HepG2 (cell line): Measurements from ENCODE around the gene SHISA6. TPM values are rescaled to one million over a fixed set of nuclear protein-coding genes. Genes with fewer than 3 reads are reported as not detected.

Experiments
- ATAC-seq: fragments of 200-7000 bp; cut with Tn5 transposase; 3 replicates; pipeline ENCODE4 v1.9.1; 2020; ENCODE audit warnings: mild to moderate bottlenecking, moderate library complexity
- BruUV-seq: library from RNA; stranded (reverse); fragments of 400-500 nt; replicated peaks from 2 replicates; lab custom pipeline; 2021; lab: Mats Ljungman, UMichigan
- CTCF ChIA-PET: fragments of 300-600 bp; formaldehyde crosslinking; extraction: SDS; loops from one replicate; lab custom pipeline; 2021; ENCODE audit warnings: low total read pairs, inconsistent platforms, low intra/inter-chr PET ratio; lab: Yijun Ruan, JAX
- POLR2A ChIA-PET: fragments of 350-600 bp; sonication (Branson Sonifier 250); formaldehyde crosslinking; loops from one replicate; lab custom pipeline; 2020; ENCODE audit warnings: antibody characterized with exemption, inconsistent platforms; lab: Yijun Ruan, JAX
- DNase-seq: peaks from one replicate; pipeline ENCODE4 v3.0.0-alpha.2; 2015; ENCODE audit warnings: low spot score
- FAIRE-seq: peaks from 3 replicates; lab custom pipeline; 2011; peaks lifted over from hg19 to GRCh38; lab: Jason Lieb, UNC
- H2AFZ ChIP-seq: one replicate; pipeline ENCODE4 v1.6.1; 2011; ENCODE audit warnings: low read length, inconsistent platforms
- H3K27ac ChIP-seq: fragments of 300-600 bp; 3 replicates; pipeline ENCODE4 v1.8.0; 2011; ENCODE audit warnings: mixed run types, mild to moderate bottlenecking, mixed read lengths, low read length, inconsistent platforms; ENCODE audit not compliant: insufficient read depth; ENCODE audit errors: extremely low read length
- H3K27me3 ChIP-seq, 2 experiments: fragments of 200-600 bp in 1 of 2; 2 replicates in 1 of 2; 3 replicates in 1 of 2; pipeline versions ENCODE4 v1.6.0 to v1.8.0; 2011; ENCODE audit warnings: low read length in 2 of 2, mild to moderate bottlenecking in 2 of 2, moderate library complexity in 2 of 2, inconsistent platforms in 1 of 2; ENCODE audit not compliant: insufficient read depth in 2 of 2, control insufficient read depth in 1 of 2
- H3K36me3 ChIP-seq, 2 experiments: fragments of 200-600 bp in 1 of 2; replicated peaks in 1 of 2; 2 replicates in 1 of 2; 3 replicates in 1 of 2; pipeline versions ENCODE4 v1.5.1 to v1.8.0; 2011; ENCODE audit warnings: low read length in 2 of 2, inconsistent platforms in 1 of 2; ENCODE audit not compliant: insufficient read depth in 2 of 2, control insufficient read depth in 1 of 2
- H3K4me1 ChIP-seq: 2 replicates; pipeline ENCODE4 v1.5.1; 2012; ENCODE audit warnings: low read length, inconsistent platforms; ENCODE audit not compliant: insufficient read depth
- H3K4me2 ChIP-seq: 2 replicates; pipeline ENCODE4 v1.6.0; 2011; ENCODE audit warnings: low read depth, low read length, inconsistent platforms
- H3K4me3 ChIP-seq, 3 experiments: fragments of 200-600 bp in 1 of 3; sonication (generic), shearing (Covaris generic) in 1 of 3; replicated peaks in 1 of 3; 2 replicates each; pipeline ENCODE4 v1.5.1; 2011 to 2016; ENCODE audit warnings: low read length in 3 of 3, inconsistent platforms in 2 of 3, low read depth in 2 of 3, mild to moderate bottlenecking in 2 of 3, control low read depth in 1 of 3, mixed read lengths in 1 of 3; ENCODE audit not compliant: insufficient read depth in 1 of 3
- H3K79me2 ChIP-seq: one replicate; pipeline ENCODE4 v1.6.1; 2011; ENCODE audit warnings: low read length, inconsistent platforms; ENCODE audit not compliant: insufficient read depth
- H3K9ac ChIP-seq: 2 replicates; pipeline ENCODE4 v1.6.0; 2011; ENCODE audit warnings: mild to moderate bottlenecking, low read depth, low read length, inconsistent platforms; ENCODE audit not compliant: insufficient read depth
- H3K9me3 ChIP-seq: 2 replicates; pipeline ENCODE4 v1.5.1; 2012; ENCODE audit warnings: mild to moderate bottlenecking, low read length
- H4K20me1 ChIP-seq: 2 replicates; pipeline ENCODE4 v1.6.0; 2011; ENCODE audit warnings: inconsistent platforms, mild to moderate bottlenecking, low read length, moderate library complexity; ENCODE audit not compliant: insufficient read depth
- ARNTL ChIP-seq: sonication (generic); formaldehyde crosslinking; IDR thresholded peaks from 2 replicates; pipeline ENCODE4 v1.4.0; 2020; ENCODE audit warnings: mild to moderate bottlenecking, missing genetic modification reagents
- TAF1 ChIP-seq: sonication (generic); formaldehyde crosslinking; IDR thresholded peaks from 2 replicates; pipeline ENCODE4 v1.4.0; 2020; ENCODE audit warnings: missing genetic modification reagents
- ZNF556 ChIP-seq: sonication (generic); formaldehyde crosslinking; IDR thresholded peaks from 2 replicates; pipeline ENCODE4 v1.4.0; 2020; ENCODE audit warnings: mild to moderate bottlenecking, missing genetic modification reagents, borderline replicate concordance
- ZNF768 ChIP-seq: sonication (generic); formaldehyde crosslinking; IDR thresholded peaks from 2 replicates; pipeline ENCODE4 v1.4.0; 2020; ENCODE audit warnings: missing genetic modification reagents
- ZNF816 ChIP-seq: sonication (generic); formaldehyde crosslinking; IDR thresholded peaks from 2 replicates; pipeline ENCODE4 v1.8.0; 2022; ENCODE audit warnings: missing genetic modification reagents, mild to moderate bottlenecking, borderline replicate concordance
- ZNF883 ChIP-seq: sonication (generic); formaldehyde crosslinking; IDR thresholded peaks from 2 replicates; pipeline ENCODE4 v1.5.1; 2020; ENCODE audit warnings: mild to moderate bottlenecking, missing genetic modification reagents; ENCODE audit errors: not compliant biosample characterization
- WGBS: methylation state at CpG from one replicate; pipeline ENCODE4 v1.1.6; 2017; ENCODE audit warnings: low lambda C conversion rate; 5-methylcytosine and 5-hydroxymethylcytosine counted together
- in situ Hi-C: cut with HindIII; loops from 2 replicates; pipeline ENCODE4 v1.10.0; 2017; ENCODE audit warnings: low pct_unique_long_range_greater_than_20kb; ENCODE audit not compliant: extremely low pct_ligation_motif_present
- intact Hi-C: fragments of 100-400 bp; cut with micrococcal nuclease; formaldehyde crosslinking; loops from one replicate; pipeline ENCODE4 v1.10.0; 2022; ENCODE audit not compliant: unreplicated experiment
- polyA plus RNA-seq, 8 experiments: library from polyadenylated mRNA; depleted of rRNA in 3 of 8; stranded (reverse) in 7 of 8; unstranded in 1 of 8; fragments of >200 nt; fragmentation: Illumina TruSeq in 4 of 8; extraction: Trizol in 4 of 8; gene quantifications; 2 replicates each; pipeline versions ENCODE4 v1.2.1 to v1.2.3, GENCODE V29; 2011 to 2016; ENCODE audit warnings: low read depth in 4 of 8, missing spikeins in 1 of 8, mixed read lengths in 1 of 8; ENCODE audit not compliant: insufficient read depth in 1 of 8
- total RNA-seq, 5 experiments: library from RNA; depleted of rRNA; stranded (reverse); fragments of >200 nt; fragmentation: Illumina TruSeq; extraction: Trizol; gene quantifications; 2 replicates each; pipeline ENCODE4 v1.2.3, GENCODE V29; 2016; ENCODE audit warnings: low read depth in 1 of 5

Gene SHISA6
- total and polyA plus RNA-seq, 2 of the 13 experiments (the other 11 are each of a cell fraction or from before 2014, with no cell fraction given) = not detected

DNA sequence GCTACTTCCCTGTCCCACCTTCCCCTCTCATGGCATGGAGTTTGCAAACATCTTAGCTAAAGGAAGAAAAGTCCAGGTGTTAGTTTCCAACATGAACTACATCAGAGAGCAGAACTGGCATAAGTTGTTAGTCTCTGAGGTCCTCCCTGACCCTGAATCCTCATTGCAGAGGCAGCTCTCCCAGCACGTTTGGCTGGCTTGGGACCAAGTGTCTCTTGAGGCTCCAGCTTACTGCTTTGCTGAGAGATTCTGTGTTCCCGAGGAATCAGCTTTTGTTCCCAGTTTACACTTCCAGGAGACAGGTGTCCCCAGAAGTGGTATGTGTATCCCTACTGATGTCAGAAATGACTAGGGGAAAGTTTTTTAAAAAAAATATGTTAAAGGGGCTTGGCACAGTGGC lies 371.9 kb downstream of the SHISA6 start:
- CTCF ChIA-PET = no interaction called here
- H3K27ac ChIP-seq = no peak overlapping the region
- intact Hi-C loops = no loop called here
- peaks cover 14% of the 10 kb centered on the region for H3K4me1 ChIP-seq
- DNase-seq = no peak
- WGBS = 0% methylated on average over 2 of the region's 2 CpGs
- H3K4me2 ChIP-seq = no peak overlapping the region
- H3K9ac ChIP-seq = no peak overlapping the region
- peaks cover 0 to 23% of the 10 kb centered on the region in 2 experiments; a peak in 2 of 5 replicates for H3K27me3 ChIP-seq
- H3K4me3 ChIP-seq = no peak overlapping the region
- no peak for ATAC-seq
- no peak overlapping the region for H2AFZ ChIP-seq
- no TSS peak for BruUV-seq
- no peaks in the 10 kb centered on the region for H3K36me3 ChIP-seq
- POLR2A ChIA-PET = no interaction called here
- no peaks in the 10 kb centered on the region; the same call in 1 of the 2 replicates for H4K20me1 ChIP-seq
- FAIRE-seq = no peak
- TF ChIP-seq ARNTL (CRISPR knock-in tag) (no peak), ZNF556 (CRISPR knock-in tag) (no peak), ZNF883 (CRISPR knock-in tag) (no peak), TAF1 (CRISPR knock-in tag) (no peak), ZNF768 (CRISPR knock-in tag) (no peak), ZNF816 (no peak)
- H3K79me2 ChIP-seq = no peaks in the 10 kb centered on the region
- no peaks in the 10 kb centered on the region for H3K9me3 ChIP-seq
- in situ Hi-C loops = no loop called here
